ENCODE measurements around the gene TMEM141. TPM values are rescaled to one million over a fixed set of nuclear protein-coding genes. Genes with fewer than 3 reads are reported as not detected.
"Not testable (repeated sequence)": the region's sequence is repeated elsewhere in the genome, so short reads cannot be mapped to it uniquely, and the experiment has no call there.

Gene TMEM141
- polyA plus RNA-seq, 4 donors, result 69.6 to 89.4 (median 73.2) TPM

DNA sequence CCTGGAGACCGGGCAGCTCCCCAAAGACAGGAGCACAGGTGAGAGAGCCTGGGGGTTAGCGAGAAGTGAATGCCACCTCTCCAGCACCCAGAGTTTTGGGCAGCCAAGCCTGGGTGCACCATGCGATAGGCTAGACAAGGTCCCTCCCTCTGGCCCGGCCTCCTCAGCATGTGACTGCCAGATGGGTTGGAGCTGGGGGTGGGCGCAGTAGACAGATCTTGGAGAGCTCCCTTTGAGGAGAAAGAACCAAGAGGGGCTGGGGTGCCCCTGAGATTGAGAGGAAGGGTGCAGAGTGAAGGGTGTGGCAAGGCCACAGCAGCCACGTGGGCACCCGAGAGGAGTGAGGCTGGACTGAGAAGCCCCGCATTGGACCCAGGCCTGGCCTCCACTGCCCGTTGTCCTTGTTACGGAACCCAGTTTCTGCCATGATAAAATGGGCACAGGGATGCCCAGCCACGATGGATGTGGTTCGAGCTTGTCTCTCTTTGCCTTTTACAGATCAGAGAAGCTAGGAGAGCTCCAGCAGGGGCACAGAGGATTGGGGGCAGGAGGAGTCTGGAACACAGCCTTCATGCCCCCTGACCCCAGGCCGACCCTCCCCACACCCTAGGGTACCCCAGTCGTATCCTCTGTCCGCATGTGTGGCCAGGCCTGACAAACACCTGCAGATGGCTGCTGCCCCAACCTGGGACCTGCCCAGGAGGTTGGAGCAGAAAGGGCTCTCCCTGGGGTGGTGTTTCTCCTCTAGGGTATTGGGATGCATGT is 1.4 kb downstream of the TMEM141 start:
- no peak for DNase-seq (ENCODE audit: low read depth in 4 of 4, low spot score in 3 of 4)

- no peak for DNase-seq (ENCODE audit: low read depth in 4 of 4, low spot score in 3 of 4)
Measured at GRCh38 chr9:136793086-136793946, 2.2 kb downstream of the TMEM141 start.

- DNase-seq (ENCODE audit: low read depth in 4 of 4, low spot score in 3 of 4), result no peak
Measured at GRCh38 chr9:136794281-136794999, 3.3 kb downstream of the TMEM141 start.

DNA sequence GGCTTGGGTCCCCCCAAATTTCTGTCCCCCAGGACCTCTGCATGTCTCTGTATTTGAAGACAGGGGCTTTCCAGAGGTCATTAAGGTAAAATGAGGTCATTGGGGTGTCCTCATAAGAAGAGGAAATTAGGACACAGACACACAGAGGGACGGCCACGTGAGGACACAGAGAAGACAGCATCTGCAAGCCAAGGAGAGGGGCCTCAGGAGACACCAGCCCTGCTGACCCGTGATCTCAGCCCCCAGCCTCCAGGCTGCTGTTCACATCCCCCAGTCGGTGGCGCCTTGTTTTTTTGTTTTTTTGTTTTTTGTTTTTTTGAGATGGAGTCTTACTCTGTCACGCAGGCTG is 3.8 kb downstream of the TMEM141 start:
- no peak for DNase-seq (ENCODE audit: low read depth in 4 of 4, low spot score in 3 of 4)

DNA sequence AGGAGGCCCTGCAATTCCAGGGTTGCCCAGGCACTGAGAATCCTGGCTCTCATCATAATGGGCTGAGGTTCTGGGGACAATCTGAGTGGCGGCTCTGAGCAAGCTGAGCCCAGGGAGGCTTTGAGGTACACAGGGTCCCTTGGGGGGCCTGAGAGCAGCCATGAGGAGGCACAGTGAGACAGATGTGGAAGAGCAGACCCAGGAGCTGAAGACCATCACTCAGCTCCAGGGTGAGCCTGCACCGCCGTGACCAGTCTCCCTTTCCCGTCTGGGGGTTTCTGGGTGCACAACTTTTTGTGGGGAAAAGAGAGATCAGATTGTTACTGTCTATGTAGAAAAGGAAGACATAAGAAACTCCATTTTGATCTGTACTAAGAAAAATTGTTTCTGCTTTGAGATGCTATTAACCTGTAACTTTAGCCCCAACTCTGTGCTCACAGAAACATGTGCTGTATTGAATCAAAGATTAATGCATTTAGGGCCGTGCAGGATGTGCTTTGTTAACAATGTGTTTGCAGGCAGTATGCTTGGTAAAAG is 5.2 kb downstream of the TMEM141 start, which contains the start of gene CCDC183:
TSS of gene CCDC183 (plus strand) at position 101 of the 537 bp plus-strand sequence. CDS start at position 161, 60 bp downstream.
- DNase-seq (ENCODE audit: low read depth in 4 of 4, low spot score in 3 of 4), result no peak

- not testable (repeated sequence) for DNase-seq (ENCODE audit: low read depth in 4 of 4, low spot score in 3 of 4)
Measured at GRCh38 chr9:136796775-136797347, 5.7 kb downstream of the TMEM141 start.

GRCh38 chr9:136798708-136799078 is 7.5 kb downstream of the TMEM141 start:
- DNase-seq (ENCODE audit: low read depth in 4 of 4, low spot score in 3 of 4), result no peak

DNA sequence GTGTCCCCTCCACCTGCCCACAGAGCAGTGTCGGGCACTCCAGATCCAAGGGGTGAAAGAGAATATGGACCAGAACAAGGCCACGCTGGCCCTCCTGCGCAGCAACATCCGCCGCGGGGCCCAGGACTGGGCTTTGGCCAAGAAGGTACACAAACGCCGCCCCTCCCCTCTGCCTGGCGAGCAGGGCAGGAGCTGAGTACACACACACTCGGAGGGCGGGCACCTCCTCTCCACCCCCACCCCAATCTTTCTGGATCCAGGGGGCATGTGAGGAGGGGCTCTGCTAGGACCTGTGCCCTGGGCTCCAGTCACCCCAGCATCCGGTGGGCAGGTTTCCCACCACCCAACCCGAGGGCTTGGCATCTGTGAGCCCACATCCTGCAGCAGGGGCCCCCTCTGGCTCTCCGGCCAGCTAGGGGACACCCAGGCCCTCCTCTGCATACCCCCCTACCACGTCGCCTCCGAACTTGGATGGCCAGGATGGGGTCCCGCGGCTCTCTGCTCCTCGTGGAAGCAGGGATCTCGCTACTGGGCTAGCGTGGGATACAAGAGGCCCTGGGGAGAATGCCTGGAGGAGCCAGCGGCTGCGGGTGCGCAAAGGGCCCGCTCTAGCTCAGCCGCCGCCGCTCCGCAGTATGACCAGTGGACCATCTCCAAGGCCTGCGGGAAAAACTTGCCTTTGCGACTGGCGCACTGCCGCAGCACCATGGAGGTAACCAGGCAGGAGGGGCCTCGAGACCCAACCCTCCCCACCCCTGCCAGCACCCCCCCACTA is 8.1 kb downstream of the TMEM141 start:
- DNase-seq (ENCODE audit: low read depth in 4 of 4, low spot score in 3 of 4), result no peak

DNA sequence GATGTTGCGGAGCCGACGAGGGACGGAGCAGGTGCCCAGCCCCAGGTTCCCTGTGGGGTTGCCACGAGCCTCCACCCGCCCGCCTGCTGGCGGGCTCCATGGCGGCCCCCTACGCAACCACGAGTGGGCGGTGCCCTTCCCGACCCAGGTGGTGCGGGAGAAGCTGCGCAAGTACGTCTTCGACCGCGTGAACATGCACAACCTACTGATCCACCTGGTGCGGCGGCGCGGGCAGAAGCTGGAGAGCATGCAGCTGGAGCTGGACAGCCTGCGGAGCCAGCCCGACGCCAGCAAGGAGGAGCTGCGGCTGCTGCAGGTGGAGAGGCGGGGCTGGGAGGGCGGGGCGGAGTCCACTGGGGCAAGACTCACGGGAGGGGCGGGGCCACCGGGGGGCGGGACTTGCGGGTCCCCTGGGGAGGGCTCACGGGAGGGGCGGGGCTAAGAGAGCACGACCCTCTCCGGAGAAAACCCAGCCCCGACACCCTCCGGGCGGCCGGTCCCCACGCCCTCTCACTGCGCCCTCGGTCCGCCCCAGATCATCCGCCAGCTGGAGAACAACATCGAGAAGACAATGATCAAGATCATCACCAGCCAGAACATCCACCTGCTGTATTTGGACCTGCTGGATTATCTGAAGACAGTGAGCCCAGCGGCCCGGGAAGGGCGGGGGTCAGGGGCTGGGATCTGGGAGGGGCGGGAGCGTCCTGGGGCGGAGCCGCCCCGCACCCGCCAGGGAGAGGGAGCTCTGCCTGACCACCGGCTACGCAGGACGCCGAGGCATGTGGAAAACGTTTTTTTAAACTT is 8.9 kb downstream of the TMEM141 start:
- DNase-seq (ENCODE audit: low read depth in 4 of 4, low spot score in 3 of 4), result peak in 3 of 4 donors; percentile 74 to 80 (median 80)

GRCh38 chr9:136802321-136802720 is 11.2 kb downstream of the TMEM141 start:
- DNase-seq (ENCODE audit: low read depth in 4 of 4, low spot score in 3 of 4), result no peak

DNA sequence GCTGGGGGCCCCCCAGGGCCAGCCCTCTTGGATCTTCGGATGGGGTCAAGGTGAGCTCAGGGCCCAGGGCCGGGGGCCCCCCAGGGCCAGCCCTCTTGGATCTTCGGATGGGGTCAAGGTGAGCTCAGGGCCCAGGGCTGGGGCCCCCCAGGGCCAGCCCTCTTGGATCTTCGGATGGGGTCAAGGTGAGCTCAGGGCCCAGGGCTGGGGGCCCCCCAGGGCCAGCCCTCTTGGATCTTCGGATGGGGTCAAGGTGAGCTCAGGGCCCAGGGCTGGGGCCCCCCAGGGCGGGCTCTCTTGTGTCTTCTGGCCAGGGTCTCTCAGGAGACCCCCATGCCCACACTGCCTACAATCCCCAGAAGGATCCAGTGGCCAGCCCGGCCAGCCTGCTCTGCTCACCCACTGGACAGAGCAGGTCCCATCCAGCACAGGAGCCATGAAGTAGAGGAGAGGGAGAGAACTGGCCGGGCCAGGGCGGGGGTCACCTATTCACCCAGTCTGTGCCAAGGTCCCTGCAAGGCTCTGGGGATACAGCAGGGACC is 11.9 kb downstream of the TMEM141 start:
- not testable (repeated sequence) for DNase-seq (ENCODE audit: low read depth in 4 of 4, low spot score in 3 of 4)

DNA sequence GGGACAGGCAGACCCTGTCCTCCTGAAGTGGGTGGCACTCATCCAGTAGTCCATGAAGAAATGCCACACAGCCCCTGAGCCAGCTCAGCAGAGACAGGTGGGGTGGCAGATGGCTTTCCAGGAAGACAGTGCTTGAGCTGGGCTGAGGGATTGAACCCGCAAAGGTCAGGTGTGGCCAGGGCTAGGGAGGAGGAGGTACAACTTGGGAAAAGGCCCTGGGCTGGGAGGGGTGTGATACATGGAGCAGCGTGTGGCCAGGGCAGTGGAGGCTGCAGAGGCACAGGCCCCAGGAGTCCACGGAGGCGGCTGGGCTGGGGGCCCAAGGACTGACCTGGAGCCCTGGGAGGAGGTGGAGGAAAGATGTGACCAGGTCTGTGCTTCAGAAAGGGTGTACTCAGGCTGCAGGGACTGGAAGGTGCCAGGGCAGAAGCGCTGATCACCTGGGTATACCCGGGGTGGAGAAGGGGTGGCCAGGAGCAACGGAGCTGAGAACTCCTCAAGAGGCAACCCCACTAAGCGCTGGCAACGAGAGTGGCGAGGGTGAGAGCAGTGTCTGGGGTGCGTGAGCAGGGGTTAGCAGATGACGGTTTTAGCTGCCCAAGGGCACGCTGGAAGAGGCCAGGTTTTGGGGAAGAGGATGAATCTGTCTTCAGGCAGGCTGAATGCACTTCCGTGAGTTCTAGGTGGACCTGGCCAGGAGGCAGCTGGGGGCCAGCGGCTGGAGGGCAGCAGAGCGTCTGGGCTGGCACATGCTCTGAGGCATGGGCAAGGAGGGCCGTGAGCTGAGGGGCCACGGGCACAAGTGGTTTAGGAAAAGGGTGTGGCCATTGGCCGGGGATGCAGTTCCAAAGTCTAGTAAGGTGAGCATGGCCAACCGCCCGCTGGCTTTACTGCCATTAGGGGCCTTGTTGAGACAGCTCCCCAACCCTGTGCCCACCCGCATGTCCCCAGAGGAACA is 12.7 kb downstream of the TMEM141 start:
- no peak for DNase-seq (ENCODE audit: low read depth in 4 of 4, low spot score in 3 of 4)

- no peak for DNase-seq (ENCODE audit: low read depth in 4 of 4, low spot score in 3 of 4)
Measured at GRCh38 chr9:136804509-136805206, 13.5 kb downstream of the TMEM141 start.

DNA sequence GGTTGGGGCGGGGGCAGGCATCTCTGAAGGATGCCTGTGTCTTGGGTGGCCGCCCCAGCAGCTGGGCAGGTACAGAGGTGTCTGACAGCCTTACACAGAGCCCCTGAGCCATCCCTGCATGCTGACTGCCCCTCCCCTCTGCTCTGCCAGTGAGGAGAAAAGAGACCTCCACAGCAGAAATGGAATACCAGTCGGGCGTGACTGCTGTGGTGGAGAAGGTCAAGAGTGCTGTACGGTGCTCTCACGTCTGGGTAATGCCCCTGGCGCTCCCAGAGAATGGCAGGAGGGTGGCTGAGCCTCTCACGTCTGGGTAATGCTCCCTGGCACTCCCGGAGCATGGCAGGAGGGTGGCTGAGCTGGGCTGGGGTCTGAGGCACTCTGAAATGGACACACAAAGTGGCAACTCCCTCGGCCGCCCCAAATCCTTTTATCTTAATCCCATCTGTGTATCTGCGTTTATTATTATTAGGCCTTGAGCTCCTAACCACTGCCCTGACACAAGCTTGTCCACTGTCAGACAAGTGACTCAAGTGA is 14.1 kb downstream of the TMEM141 start:
- no peak for DNase-seq (ENCODE audit: low read depth in 4 of 4, low spot score in 3 of 4)

DNA sequence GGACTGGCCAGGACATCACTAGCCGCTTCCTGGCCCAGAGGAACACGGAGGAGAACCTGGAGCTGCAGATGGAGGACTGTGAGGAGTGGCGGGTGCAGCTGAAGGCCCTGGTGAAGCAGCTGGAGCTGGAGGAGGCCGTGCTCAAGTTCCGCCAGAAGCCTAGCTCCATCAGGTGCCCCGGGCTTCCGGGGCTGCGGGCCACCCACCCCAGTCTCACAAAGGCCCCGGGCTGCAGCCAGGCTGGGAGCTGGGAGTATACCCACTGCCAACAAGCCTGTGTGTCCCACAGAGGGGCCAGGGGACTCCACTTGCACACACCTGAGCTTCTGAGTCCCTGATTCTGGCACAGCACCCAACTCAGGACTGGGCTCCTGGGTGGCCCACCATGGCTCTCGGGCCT is 14.9 kb downstream of the TMEM141 start:
- no peak for DNase-seq (ENCODE audit: low read depth in 4 of 4, low spot score in 3 of 4)

DNA sequence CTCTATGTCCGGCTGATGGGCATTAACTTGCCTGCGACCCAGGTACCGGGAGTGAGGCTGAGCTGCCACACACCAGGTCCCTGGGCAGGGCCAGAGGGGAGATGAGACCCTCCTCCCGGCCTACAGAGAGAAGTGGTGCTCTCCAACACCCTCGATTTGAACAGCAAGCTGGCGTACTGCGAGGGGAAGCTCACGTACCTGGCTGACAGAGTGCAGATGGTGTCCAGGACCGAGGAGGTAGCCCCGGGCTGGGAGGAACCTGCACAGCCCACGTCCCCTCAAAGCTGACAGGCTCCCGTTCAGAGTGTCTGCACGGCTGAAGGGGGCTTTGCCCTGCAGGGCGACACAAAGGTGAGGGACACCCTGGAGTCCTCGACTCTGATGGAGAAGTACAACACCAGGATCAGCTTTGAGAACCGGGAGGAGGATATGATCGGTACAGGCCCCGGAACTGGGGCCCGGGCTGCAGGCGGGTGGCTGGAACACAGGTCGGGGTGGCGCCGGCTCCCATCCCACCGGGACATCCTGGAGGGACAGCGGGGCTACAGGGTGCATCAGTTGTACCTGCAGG is 15.6 kb downstream of the TMEM141 start:
- no peak for DNase-seq (ENCODE audit: low read depth in 4 of 4, low spot score in 3 of 4)

All from right renal pelvis (tissue), 4 donors.